C4-2B (cell line): Measurements from ENCODE around the gene ANKIB1.

Source experiments
- H3K27ac ChIP-seq: fragments of 450-650 bp; 2 replicates; pipeline ENCODE4 v1.5.1; 2017
- ZFX ChIP-seq: fragments of 450-650 bp; IDR thresholded peaks from 2 replicates; pipeline ENCODE4 v1.6.1; 2017
- TF ChIP-seq, protein P1 (sequence below): fragments of 450-650 bp; conservative IDR thresholded peaks from 2 replicates; pipeline ENCODE4 v1.5.1; 2017; ENCODE audit warnings: mild to moderate bottlenecking

Gene ANKIB1

DNA sequence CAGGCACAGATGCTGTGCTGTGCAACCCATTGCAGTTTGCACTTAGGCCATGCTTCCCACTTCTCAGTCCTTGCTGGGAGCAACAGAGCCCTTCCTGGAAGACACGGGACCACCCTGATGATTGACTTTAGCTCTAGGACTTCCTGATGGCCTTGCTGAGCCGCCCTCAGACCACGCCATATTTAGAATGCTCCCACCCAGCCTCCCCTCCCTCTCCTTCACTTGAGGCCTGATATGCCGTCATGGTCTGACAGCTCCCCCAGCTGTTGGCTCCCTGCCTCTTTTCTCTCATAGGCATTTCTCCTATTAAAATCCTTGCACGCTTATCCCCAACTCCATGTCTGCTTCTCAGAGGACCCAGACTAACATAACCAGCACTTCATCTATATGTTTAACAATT, 172.1 kb downstream of the ANKIB1 start:
- no peak overlapping the region for H3K27ac ChIP-seq
- TF ChIP-seq, protein P1, sequence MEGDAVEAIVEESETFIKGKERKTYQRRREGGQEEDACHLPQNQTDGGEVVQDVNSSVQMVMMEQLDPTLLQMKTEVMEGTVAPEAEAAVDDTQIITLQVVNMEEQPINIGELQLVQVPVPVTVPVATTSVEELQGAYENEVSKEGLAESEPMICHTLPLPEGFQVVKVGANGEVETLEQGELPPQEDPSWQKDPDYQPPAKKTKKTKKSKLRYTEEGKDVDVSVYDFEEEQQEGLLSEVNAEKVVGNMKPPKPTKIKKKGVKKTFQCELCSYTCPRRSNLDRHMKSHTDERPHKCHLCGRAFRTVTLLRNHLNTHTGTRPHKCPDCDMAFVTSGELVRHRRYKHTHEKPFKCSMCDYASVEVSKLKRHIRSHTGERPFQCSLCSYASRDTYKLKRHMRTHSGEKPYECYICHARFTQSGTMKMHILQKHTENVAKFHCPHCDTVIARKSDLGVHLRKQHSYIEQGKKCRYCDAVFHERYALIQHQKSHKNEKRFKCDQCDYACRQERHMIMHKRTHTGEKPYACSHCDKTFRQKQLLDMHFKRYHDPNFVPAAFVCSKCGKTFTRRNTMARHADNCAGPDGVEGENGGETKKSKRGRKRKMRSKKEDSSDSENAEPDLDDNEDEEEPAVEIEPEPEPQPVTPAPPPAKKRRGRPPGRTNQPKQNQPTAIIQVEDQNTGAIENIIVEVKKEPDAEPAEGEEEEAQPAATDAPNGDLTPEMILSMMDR = no peak
- TF ChIP-seq ZFX = no peak

DNA sequence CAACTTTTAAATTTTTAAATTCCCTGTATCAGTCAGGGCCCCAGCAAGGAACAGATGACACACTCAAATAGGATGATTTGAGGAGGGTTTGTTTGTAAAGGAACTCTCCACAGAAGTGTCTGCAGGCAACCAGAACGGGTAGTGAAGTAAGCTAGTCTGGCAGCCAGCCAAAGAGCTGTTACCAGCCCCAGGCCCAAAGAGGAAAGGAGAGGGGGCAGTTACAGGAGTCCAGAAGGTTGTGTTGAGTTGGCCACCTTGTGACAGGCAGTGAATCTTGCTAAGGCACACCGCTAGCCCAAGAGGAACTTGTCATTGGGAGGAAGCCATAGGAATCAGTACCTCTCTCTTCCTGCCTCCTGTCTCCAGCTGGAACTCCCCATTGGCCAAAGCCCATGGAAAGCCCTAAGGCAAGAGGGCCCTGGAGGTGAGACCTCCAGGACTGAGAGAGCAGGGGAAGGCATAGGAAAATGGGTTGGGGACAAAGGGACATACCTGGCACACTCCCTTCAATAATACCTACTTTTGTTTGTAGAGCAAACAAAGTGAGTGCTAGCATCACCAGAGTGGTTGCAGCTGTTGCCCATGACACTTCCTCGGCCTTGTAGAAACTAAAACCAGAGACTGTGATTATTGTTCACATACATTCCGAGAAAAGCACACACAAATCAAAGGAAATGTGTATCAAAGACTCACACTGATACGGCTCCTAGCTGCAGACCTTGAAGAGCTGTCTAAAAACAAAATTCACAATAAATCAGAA, 176.1 kb downstream of the ANKIB1 start:
- H3K27ac ChIP-seq = peak overlapping the region; percentile 28
- TF ChIP-seq, protein P1 = no peak
- TF ChIP-seq ZFX = no peak

DNA sequence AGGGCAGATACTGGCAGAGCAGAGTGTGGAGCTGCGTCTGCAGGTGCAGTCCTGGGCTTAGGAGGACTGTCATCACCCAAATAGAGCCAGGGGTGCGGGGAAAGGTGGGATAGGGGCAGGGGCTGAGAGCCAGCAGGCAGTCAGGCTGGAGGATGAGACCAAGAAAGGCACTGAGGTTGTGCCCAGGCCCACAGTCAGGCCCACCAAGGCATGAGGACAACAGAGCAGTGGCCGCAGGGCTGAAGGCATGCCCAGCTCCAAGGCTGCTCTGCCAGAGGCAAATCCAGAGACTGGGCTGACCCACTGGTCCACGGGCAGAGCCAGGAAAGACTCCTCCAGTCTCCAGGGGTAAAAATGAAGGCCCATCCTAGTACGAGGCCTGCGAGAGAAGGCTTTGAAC, 177.2 kb downstream of the ANKIB1 start:
- TF ChIP-seq, protein P1 = no peak
- no peak for TF ChIP-seq ZFX

DNA sequence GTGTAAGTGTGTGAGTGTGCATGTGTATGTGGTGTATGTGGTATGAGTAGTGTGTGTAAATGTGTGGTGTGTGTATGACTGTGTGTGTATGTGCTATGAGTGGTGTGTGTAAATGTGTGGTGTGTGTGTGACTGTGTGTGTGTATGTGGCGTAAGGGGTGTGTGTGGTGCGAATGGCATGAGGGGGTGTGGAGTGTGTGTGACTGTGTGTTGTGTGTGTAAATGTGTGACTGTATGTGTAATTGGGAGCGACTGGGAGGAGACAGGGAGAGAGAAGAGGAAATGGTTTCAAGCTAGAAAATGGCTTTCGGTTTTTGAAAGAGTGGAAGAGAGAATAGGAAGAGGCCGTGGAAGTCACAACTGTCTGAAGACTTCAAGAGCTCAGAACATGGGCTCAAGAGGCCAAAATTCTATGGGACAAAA, 177.9 kb downstream of the ANKIB1 start:
- TF ChIP-seq ZFX = no peak
- TF ChIP-seq, protein P1 = no peak
- no peak overlapping the region for H3K27ac ChIP-seq

More for the DNA sequence above, 177.2 kb downstream of the ANKIB1 start:
- no peak overlapping the region for H3K27ac ChIP-seq

DNA sequence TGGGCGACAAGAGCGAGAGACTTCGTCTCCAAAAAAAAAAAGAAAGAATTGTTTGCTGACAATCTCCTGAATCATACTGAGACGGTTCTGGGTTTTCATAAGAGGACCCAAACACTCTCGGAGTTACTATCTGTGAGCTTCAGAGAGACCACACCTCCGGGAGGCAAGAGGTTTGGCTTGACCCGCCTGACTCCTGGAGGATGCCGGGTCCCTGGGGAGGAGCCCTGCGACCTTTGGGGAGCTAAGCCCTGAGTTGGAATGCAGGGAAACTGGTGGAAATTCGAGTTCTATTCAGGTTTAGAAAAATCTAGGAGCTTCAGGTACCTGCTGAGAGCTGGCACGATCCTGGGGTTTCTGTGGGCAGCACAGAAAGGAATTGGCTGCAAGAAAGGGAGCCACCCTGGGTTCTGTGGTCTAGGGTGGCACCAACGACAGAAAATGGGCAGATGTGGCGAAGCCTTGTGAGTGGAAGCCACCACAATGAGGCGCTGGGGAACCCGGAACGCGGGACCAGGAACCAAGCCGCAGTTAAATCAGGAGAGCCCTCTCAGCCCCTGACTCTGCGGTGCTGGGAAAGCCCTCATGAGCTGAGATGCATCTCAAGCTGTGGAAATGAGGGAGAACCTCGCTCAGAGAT, 179.7 kb downstream of the ANKIB1 start:
- no peak overlapping the region for H3K27ac ChIP-seq
- no peak for TF ChIP-seq ZFX
- TF ChIP-seq, protein P1 = no peak

DNA sequence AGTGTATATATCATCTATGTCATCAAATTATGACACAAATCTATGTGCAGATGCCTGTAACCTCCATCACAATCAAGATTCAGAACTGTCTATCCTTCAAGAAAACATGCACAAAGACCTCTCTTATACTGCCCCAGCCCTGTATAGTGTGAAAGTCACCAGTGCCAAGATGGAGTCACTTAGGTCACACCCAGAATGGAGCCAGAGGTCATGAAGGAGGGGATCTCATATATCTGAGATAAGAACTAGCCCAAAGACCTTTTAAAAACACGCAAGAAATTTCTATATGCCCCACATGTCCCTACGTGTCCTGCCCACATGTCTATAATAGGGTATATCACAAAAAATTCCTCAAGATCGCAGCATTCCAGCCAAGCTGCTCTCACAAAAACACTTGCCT, 181.4 kb downstream of the ANKIB1 start:
- H3K27ac ChIP-seq = no peak overlapping the region
- TF ChIP-seq, protein P1 = no peak

DNA sequence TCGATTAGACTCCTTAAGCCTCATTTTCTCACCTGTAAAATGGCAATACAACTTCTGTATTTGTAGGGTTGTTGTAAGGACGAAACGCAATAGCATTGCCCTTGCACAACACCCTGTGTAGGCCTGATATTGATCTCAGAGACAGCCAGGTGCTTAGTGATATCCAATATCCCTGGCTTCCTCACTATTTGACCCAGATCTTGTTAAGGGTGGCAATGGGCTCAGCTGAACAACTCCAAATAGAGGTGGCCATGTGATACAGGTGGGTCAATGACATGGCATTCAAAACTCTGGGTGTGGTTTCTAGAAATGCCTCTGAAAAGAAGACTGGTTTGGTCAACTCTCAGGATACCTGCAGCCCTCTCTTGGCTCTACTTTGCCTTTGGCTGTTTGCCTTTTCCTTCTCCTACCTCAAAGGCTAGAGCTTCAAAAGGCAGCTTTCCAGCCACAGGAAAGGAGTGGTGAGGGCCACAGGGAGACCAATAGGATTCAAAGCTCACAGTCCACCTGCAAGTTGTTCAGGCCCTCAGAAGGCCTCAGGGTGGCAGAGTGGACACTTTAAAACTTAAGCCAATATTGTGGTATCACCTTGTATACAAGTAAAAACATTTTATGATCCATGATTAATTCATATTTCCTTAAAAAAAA, 186.6 kb downstream of the ANKIB1 start:
- no peak overlapping the region for H3K27ac ChIP-seq
- no peak for TF ChIP-seq ZFX
- TF ChIP-seq, protein P1 = no peak
